Measurements from ENCODE around the gene OLFM3.

Gene OLFM3

GRCh38 chr1:101960142-101960541 is 36.6 kb downstream of the OLFM3 start:
- H3K4me3 ChIP-seq (ENCODE audit: low read depth, low read length) = no peak overlapping the region
- TF ChIP-seq, protein P1, sequence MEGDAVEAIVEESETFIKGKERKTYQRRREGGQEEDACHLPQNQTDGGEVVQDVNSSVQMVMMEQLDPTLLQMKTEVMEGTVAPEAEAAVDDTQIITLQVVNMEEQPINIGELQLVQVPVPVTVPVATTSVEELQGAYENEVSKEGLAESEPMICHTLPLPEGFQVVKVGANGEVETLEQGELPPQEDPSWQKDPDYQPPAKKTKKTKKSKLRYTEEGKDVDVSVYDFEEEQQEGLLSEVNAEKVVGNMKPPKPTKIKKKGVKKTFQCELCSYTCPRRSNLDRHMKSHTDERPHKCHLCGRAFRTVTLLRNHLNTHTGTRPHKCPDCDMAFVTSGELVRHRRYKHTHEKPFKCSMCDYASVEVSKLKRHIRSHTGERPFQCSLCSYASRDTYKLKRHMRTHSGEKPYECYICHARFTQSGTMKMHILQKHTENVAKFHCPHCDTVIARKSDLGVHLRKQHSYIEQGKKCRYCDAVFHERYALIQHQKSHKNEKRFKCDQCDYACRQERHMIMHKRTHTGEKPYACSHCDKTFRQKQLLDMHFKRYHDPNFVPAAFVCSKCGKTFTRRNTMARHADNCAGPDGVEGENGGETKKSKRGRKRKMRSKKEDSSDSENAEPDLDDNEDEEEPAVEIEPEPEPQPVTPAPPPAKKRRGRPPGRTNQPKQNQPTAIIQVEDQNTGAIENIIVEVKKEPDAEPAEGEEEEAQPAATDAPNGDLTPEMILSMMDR (IDR thresholded peaks at IDR 0.05; ENCODE audit: low read depth, low read length) = no peak
- no peak for DNase-seq (ENCODE audit: low read depth, low spot score)
- in situ Hi-C loops (cut with HindIII; ENCODE audit: low sequenced_read_pairs) = no loop called here

DNA sequence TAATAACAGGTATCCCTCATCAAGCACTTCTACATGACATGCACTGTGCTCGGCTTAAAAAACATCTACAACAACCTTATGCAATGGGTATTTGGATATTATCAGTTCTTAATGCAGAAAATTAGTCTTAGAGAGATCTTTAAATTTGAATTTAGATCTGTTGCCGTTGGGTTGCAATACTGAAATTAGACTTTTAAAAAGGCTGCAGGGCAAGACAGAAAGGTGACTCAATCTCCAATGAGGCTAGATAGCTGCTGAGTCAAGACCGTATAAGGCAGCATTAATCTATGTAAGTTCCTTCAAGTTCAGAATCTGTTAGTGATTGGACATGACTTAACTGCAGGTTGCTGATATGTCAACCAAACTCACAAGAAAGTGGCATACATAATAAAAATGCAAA is 37.3 kb downstream of the OLFM3 start:
- no peak for DNase-seq (ENCODE audit: low read depth, low spot score)
- TF ChIP-seq, protein P1 (IDR thresholded peaks at IDR 0.05; ENCODE audit: low read depth, low read length) = no peak
- H3K4me3 ChIP-seq (ENCODE audit: low read depth, low read length) = no peak overlapping the region
- in situ Hi-C loops (cut with HindIII; ENCODE audit: low sequenced_read_pairs) = no loop called here

DNA sequence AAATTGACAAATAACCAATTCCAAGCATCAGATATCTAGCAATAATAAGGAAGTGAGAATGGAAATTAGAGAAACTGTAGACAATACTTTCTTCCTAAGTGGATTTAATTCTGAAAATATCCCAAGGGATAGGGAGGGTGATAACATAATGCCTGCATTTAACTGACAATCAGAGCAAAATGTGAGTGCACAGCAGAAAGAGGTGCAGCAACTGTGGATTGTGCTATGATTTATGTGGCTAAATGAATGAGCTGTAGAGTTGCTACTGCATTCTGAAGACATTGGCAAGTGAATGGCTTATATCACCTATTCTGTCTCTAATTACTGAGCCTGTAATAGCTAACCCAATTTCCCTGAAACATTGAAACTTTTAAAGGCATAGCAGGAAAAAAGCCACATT is 39.0 kb downstream of the OLFM3 start:
- no peak overlapping the region for H3K4me3 ChIP-seq (ENCODE audit: low read depth, low read length)
- TF ChIP-seq, protein P1 (IDR thresholded peaks at IDR 0.05; ENCODE audit: low read depth, low read length) = no peak
- in situ Hi-C loops (cut with HindIII; ENCODE audit: low sequenced_read_pairs) = no loop called here
- no peak for DNase-seq (ENCODE audit: low read depth, low spot score)

DNA sequence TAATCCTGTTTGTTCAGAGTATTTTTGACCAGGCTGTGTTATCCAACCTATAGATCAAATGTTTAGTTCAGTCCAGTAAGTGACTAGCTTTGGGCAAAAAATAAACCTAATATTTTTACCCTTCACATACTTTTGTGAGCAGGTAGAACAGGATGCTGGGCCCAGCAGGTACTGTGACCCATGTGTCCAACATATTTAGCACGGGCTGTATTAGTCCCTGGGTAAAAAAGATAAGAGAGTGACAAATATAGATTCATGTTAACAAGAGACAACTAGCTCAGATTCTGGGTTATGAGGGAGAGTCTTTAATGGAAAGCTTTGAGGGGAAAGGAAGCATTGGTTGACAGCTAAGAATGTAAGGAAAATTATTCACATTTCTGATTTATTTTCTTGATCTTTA is 43.1 kb downstream of the OLFM3 start:
- H3K4me3 ChIP-seq (ENCODE audit: low read depth, low read length) = no peak overlapping the region
- DNase-seq (ENCODE audit: low read depth, low spot score) = no peak
- TF ChIP-seq, protein P1 (IDR thresholded peaks at IDR 0.05; ENCODE audit: low read depth, low read length) = no peak
- in situ Hi-C loops (cut with HindIII; ENCODE audit: low sequenced_read_pairs) = no loop called here

DNA sequence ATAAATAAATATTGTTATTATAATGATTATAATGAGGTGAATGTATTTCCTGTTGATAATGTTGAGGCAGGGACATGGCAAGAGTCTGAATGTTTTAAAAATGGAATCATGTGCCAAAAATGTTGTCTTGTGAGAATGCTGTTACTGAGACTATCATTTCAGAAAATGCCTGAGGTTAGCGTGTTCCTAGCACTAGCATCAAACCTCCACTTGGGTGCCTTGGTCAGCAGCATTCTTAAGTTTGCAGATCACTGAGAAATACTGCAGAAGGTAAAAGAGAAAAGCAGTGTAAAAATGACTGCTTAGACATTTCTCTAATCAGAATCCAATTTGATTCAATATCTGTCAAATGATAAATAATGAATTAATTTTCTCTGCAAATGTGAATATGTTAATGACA is 50.8 kb downstream of the OLFM3 start:
- H3K4me3 ChIP-seq (ENCODE audit: low read depth, low read length) = no peak overlapping the region
- in situ Hi-C loops (cut with HindIII; ENCODE audit: low sequenced_read_pairs) = no loop called here
- DNase-seq (ENCODE audit: low read depth, low spot score) = no peak
- TF ChIP-seq, protein P1 (IDR thresholded peaks at IDR 0.05; ENCODE audit: low read depth, low read length) = no peak

GRCh38 chr1:101943237-101943636 is 53.5 kb downstream of the OLFM3 start:
- in situ Hi-C loops (cut with HindIII; ENCODE audit: low sequenced_read_pairs) = no loop called here
- H3K4me3 ChIP-seq (ENCODE audit: low read depth, low read length) = no peak overlapping the region
- TF ChIP-seq, protein P1 (IDR thresholded peaks at IDR 0.05; ENCODE audit: low read depth, low read length) = no peak
- no peak for DNase-seq (ENCODE audit: low read depth, low spot score)
